IPS-18a (cell line): ENCODE data around the gene TMTC2.

Source experiments
- H3K27ac ChIP-seq: one replicate; pipeline ENCODE4 v1.5.1; 2013; ENCODE audit warnings: low read length
- H3K27me3 ChIP-seq: one replicate; pipeline ENCODE4 v1.6.1; 2013; ENCODE audit warnings: mild to moderate bottlenecking, low read length; ENCODE audit not compliant: control insufficient read depth, insufficient read depth
- H3K36me3 ChIP-seq: one replicate; pipeline ENCODE4 v1.6.1; 2013; ENCODE audit warnings: low read depth, low read length; ENCODE audit not compliant: control insufficient read depth
- H3K4me1 ChIP-seq: one replicate; pipeline ENCODE4 v1.6.1; 2013; ENCODE audit warnings: low read depth, low read length; ENCODE audit not compliant: control insufficient read depth
- H3K4me3 ChIP-seq: one replicate; pipeline ENCODE4 v1.5.1; 2013; ENCODE audit warnings: low read length
- H3K9ac ChIP-seq: one replicate; pipeline ENCODE4 v1.6.1; 2013; ENCODE audit warnings: mild to moderate bottlenecking, low read length, moderate library complexity
- H3K9me3 ChIP-seq: one replicate; pipeline ENCODE4 v1.6.1; 2013; ENCODE audit warnings: low read depth, low read length; ENCODE audit not compliant: control insufficient read depth

TMTC2 gene

DNA sequence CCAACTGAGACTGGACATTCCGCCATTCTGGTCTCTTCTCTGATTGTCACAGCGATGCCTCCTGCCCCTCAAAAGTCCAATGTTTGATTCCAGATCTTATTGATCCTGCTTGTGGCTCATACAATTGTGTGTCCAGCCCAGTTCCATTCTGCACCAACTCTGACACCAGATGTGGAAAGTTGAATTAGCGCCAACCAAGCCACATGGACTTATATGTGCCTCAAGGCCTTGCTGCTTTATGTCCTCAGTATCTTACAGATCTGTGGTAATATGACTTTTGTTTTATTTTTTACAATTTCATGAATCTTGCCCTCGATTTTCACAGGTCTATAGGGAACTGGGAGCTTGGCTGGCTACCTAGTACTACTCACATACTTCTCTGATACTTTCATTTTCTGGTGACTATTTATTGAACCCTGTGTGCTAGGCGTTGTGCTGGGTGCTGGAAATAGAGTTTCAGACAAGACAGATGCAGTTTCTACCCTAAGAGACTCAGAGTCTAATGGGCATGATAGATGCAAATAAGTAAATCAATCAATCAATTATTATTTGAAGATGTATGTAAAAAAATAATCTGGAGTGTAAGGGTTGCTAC lies 472.0 kb downstream of the TMTC2 start:
- Histone ChIP-seq H3K27me3 (no peaks in the 10 kb centered on the region), H3K9me3 (no peaks in the 10 kb centered on the region), H3K4me1 (no peaks in the 10 kb centered on the region), H3K9ac (no peak overlapping the region), H3K36me3 (no peaks in the 10 kb centered on the region), H3K4me3 (no peak overlapping the region), H3K27ac (no peak overlapping the region)

DNA sequence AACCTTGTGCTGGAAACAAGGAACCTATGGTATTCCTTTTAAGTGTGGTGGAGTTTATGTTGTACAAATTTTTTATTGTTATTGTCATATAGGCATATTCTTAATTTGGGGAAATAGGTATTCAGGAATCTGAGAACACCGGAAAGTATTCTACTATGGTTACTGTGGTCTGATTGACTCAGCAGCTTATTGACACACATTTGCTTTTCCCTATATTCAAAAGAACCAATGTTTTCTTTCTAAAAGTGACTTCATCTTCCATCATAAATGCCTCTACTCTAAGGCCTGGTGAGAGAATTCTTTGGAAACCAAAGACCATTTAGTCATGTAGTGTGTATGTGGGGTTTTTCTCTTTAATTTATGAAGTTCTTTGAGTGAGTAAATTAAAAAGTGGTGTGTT lies 474.8 kb downstream of the TMTC2 start:
- H3K9me3 ChIP-seq = no peaks in the 10 kb centered on the region
- H3K4me1 ChIP-seq = no peaks in the 10 kb centered on the region
- H3K27ac ChIP-seq = no peak overlapping the region
- no peak overlapping the region for H3K9ac ChIP-seq
- no peaks in the 10 kb centered on the region for H3K36me3 ChIP-seq
- H3K4me3 ChIP-seq = no peak overlapping the region
- H3K27me3 ChIP-seq = no peaks in the 10 kb centered on the region

- no peak overlapping the region for H3K9ac ChIP-seq
- H3K27ac ChIP-seq = no peak overlapping the region
- H3K4me3 ChIP-seq = no peak overlapping the region
- no peaks in the 10 kb centered on the region for H3K4me1 ChIP-seq
- H3K36me3 ChIP-seq = no peaks in the 10 kb centered on the region
- H3K9me3 ChIP-seq = no peaks in the 10 kb centered on the region
- no peaks in the 10 kb centered on the region for H3K27me3 ChIP-seq
These were observed 482.0 kb downstream of the TMTC2 start for GRCh38 chr12:83168751-83169150.

DNA sequence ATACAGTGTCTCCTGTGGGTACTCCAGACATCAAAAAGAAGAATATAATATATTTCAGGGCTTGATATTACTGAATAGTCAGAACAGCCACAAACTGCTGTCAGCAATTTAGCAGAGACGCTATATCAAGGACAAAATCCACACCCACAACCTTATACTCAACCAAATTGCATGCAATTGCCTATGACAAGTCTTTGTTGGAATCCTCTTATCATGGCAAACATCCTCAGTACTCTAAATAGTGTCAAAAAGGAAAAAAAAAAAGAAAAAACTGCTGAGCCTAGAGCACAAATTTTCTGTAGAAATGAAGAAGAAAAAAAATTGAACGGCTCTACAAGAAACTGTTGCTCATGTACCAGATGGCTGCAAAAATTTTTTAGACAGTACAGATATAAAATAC lies 485.7 kb downstream of the TMTC2 start:
- Histone ChIP-seq H3K9ac (no peak overlapping the region), H3K36me3 (no peaks in the 10 kb centered on the region), H3K4me1 (no peaks in the 10 kb centered on the region), H3K9me3 (no peaks in the 10 kb centered on the region), H3K4me3 (no peak overlapping the region), H3K27ac (no peak overlapping the region), H3K27me3 (no peaks in the 10 kb centered on the region)

- Histone ChIP-seq H3K9me3 (no peaks in the 10 kb centered on the region), H3K9ac (no peak overlapping the region), H3K27ac (no peak overlapping the region), H3K36me3 (no peaks in the 10 kb centered on the region), H3K27me3 (no peaks in the 10 kb centered on the region), H3K4me1 (no peaks in the 10 kb centered on the region), H3K4me3 (no peak overlapping the region)
These were observed 486.4 kb downstream of the TMTC2 start for GRCh38 chr12:83172866-83173649.

GRCh38 chr12:83179999-83180398 lies 493.3 kb downstream of the TMTC2 start:
- no peaks in the 10 kb centered on the region for H3K27me3 ChIP-seq
- no peak overlapping the region for H3K9ac ChIP-seq
- no peaks in the 10 kb centered on the region for H3K36me3 ChIP-seq
- no peak overlapping the region for H3K27ac ChIP-seq
- no peak overlapping the region for H3K4me3 ChIP-seq
- no peaks in the 10 kb centered on the region for H3K4me1 ChIP-seq
- no peaks in the 10 kb centered on the region for H3K9me3 ChIP-seq

DNA sequence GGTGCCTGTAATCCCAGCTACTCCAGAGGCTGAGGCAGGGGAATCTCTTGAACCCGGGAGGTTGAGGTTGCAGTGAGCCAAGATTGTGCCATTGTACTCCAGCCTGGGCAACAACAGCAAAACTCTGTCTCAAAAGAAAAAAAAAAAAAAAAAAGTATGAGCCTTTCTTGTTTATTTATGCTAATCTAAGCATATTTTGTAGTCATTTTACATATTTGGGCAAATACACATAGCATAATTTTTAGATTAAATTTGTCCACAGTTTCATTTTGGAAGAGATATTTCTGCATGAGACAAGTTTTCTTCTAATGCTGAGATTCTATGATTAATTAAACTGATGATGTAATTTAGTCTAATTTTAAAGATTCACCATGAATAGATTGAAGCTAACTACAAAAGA lies 494.4 kb downstream of the TMTC2 start:
- Histone ChIP-seq H3K27me3 (no peaks in the 10 kb centered on the region), H3K4me3 (no peak overlapping the region), H3K9me3 (no peaks in the 10 kb centered on the region), H3K36me3 (no peaks in the 10 kb centered on the region), H3K4me1 (no peaks in the 10 kb centered on the region), H3K27ac (no peak overlapping the region), H3K9ac (no peak overlapping the region)

DNA sequence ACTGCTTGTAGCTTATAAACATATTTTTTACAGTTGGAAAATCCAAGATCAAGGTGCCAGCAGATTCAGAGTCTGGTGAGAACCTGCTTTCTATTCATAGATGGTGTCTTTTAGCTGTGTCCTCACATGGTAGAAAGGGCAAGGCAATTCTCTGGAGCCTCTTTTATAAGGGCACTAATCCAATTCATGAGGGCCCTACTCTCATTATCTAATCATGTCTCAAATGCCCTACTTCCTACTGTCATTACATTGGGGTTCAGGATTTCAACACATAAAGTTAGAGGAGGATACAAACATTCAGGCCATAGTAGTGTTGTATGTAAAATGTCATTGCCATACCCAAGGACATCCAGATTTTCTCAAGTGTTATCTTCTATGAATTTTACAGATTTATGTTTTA lies 496.4 kb downstream of the TMTC2 start:
- Histone ChIP-seq H3K4me1 (no peaks in the 10 kb centered on the region), H3K9ac (no peak overlapping the region), H3K9me3 (no peaks in the 10 kb centered on the region), H3K4me3 (no peak overlapping the region), H3K36me3 (no peaks in the 10 kb centered on the region), H3K27me3 (no peaks in the 10 kb centered on the region), H3K27ac (no peak overlapping the region)
